GM21737 (cell line): ENCODE data around the gene CCDC102A.
A peak's percentile ranks its signal among the peaks of the same experiment; 100 is the strongest.

Experiments used
- ATAC-seq: cut with Tn5 transposase; IDR thresholded peaks from one replicate; pipeline ENCODE4 v1.9.1; 2021; ENCODE audit warnings: mild to moderate bottlenecking, moderate library complexity; ENCODE audit not compliant: unreplicated experiment

Gene CCDC102A

DNA sequence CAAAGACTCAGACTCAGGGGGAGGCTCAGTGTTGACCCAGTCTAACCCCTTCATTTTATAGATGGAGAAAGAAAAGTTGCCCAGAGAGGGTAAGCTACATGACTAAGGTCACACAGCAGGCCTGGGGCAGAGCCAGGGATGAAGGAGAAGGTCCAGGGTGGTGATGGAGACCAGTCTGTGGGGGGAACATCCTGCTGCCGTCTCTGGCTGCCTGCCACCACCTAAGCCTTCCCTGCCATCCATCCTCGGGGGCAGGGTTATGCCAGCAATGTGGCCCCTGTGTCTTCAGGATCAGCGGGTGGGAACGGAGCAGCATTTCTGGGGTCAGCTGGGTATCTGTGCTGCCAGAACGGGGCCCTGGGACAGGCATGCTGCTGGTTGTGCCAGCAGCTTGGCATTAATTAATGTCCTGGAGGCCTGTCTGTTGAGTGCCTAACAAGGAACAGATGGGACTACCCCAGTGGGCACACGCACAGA is 55.6 kb downstream of the CCDC102A start:
- no peak for ATAC-seq

DNA sequence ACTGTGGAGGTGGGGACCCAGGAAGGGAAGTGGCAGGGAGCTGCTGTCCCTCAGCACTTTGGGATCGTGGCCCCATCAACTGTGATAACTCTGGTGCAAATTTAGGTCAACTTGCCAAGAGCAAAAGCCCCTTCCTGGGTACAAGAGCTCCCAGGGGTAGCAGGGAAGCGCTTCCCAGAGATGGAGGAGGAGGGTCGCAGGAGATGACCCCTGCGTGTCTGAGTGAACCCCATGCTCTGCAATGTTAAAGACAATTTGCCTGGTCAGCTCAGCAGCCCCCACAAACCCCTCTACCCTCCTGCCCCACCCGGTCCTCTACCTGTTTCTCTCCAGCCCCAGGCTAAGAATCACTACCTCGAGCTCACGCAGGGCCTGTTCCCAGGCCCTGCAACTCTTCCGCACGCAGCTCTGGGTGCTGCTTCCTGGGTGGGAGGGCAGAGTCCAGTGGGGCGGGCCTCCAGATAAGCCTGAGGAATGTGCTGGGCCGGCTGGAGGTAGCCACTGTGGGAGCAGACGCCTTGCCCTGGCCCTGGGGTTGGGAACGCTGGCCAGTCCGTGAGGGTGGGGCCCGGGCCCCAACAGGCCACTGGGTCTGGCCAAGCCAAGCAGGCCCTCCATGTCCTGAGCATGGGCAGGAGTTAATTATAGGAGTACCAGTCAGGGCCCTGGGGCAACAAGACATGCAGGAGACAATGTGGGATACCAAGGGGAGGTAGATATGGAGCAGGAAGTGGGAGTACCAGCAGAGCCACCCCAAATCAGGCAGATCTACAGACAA is 56.2 kb downstream of the CCDC102A start:
- ATAC-seq, result no peak

DNA sequence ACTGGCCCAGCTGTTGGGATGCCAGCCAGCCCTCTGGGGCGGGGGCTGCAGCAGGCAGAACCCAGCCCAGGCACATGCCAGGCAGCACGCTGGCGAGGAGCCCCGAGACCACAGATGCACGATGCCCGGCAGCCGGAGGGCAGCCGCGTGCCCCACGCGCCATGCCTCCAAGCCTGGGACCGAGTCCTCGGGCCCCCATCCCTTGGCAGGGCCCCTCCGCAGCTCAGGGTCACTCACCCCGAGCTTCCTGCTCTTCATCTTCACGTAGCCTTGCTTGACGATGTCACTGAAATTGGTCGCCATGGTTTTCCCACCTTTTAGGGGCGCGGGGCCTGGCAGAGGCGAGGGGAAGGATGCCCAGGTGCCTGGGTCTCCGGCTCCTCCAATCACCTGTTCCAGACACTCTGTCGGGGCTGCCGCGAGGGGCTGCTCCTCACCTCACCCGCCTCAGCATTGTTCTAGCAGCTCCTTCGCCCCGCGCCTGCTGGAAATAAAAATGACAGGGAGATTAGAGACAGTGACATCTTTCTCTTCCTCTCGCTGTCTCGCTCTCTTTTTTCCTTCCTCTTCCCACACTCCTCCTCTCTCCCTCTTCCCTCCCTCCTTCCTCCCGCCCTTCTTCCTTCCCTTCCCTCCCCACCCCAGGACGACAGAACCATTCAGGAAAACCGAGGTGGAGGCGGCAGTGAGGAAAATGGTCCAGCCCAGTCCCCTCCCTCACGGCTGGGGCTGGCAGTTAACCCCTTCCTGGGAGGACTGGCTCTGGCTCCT is 57.0 kb downstream of the CCDC102A start:
- no peak for ATAC-seq

DNA sequence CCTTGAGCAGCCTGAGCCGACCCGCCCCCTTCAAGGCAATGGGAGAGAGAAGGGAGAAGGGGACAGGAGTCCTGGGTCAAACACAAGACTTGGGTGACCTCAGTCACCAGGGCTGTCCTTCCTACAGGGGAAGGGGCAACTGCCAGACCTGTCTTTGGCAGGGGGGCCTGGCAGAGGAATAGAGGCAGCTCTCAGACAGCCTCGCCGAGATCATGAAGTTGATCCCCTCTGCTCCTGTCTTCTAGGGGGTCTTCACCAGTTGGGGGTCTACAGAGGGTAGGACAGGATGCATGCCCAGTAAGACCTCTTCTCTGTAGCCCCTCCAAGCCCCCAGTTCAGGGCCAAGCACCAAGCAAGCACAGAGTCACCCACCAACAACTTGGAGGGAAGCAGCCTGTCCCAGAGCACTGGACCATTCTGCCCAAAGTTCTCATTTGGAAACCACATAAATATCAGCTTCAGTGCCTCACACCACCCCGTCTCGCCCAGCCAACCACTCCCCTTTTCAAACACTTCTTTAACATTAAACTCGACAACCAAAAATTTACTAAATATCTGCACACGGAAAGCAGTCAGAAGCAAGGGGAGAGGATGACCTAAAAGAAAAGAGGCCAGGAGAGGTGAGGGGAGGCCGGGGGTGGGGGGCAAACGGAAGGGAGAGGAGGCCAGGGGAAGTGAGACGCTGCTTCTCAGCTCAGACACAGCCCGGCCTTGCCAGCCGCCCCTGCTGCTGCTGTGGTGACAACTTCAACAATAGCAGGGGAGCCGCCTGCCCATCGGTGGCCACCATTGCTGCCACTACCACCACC is 57.8 kb downstream of the CCDC102A start:
- ATAC-seq, result no peak

DNA sequence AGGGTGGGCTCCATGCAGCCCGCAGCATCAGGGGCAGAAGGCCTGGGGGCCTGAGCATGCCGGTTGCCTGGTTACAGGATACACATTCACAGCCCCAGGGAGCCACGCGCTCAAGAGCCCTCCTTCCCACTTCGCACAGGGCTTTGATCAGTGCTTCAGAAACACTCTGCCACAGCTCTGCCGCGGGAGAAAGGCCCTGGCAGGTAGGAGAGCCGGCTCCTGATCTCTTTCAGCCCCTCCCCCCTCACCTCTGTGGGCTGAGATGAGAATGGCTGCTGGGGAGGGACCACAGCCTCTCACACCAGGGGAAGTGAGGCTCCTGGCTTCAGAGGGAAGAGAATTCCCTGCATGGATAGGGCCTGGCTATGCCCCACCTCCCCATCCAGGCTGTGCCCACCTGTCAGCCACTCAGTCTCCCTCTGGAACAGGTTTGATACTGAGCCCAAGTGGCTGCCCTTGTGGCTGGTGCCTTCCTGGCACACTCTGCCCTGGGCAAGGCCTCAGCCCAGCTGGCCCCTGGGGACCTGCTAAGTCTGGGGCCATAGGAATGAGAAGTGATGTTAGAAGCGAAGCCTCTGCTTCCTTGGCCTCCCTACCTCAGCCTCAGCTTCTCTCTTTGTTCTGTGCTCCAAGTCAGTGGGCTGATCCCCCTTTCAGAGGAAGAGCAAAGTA is 58.7 kb downstream of the CCDC102A start:
- ATAC-seq, result no peak

DNA sequence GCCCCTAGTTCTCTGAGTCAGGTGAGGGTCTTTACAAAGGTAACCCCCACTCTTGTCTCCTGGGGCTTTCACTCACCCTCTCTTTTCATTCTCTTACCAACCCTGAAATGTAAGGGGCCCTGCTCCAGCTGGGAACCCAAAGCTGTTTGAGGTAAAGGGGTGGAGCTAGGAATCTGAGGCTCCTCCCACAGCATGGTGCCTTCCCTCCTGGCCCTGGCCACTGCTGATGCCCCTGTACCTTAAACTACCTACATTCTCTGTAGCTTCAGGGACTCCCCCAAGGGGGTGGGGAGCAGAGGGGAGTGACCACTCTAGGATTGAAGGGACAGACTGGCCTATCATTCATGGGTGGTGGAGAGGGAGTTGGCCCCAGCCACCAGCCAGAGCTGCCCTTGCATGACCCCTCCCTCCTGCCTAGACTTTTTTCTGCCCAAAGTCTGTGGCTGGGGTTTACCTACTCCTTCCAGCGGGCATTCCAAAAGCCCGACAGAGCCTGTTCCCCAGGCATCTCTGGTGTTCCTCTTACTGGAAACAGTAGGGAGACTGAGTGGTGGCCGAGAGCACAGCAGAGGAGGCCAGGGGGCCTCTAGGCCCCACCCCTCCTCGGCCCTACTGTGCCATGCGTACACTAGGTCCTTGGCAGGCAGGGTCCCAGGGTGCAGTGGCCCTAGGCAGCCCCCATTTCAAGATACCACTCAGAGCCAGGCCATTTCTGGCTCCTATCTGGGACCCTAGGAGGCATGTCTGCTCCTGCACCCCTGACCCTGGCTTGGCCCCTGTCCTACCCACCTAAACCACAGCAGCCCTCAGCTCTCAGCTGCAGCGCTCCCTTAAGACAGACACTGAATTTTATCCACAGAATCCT is 59.6 kb downstream of the CCDC102A start:
- ATAC-seq, result no peak

DNA sequence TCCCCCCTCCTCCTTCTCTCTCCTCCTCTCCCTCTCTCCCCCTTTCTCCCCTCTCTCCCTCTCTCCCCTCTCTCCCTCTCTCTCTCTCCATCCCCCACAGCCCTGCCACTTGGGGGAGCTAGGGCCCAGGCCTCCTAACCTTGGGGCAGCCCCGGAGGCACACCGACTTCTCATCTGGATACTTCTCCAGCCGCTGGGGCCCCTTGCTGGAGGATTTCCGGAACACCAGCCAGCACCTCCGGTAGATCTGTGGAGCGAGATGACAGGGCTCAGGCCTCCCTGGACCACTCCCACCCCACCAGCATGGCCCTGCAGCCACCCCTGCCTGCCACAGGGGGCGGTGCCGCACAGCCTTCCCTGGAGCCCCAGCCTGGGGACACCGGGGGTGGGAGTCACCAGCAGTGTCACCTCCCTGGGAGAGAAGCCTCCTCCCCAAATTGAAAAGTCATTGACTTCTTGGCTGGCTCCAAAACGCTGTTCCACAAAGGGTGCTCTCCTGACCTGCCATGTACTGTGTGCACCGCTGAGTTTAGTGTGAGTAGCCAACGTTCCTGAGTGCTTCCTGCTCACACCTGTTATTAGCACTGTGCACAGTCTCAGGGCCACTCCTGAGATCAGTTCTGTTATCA is 60.5 kb downstream of the CCDC102A start:
- ATAC-seq, result peak; percentile 88

DNA sequence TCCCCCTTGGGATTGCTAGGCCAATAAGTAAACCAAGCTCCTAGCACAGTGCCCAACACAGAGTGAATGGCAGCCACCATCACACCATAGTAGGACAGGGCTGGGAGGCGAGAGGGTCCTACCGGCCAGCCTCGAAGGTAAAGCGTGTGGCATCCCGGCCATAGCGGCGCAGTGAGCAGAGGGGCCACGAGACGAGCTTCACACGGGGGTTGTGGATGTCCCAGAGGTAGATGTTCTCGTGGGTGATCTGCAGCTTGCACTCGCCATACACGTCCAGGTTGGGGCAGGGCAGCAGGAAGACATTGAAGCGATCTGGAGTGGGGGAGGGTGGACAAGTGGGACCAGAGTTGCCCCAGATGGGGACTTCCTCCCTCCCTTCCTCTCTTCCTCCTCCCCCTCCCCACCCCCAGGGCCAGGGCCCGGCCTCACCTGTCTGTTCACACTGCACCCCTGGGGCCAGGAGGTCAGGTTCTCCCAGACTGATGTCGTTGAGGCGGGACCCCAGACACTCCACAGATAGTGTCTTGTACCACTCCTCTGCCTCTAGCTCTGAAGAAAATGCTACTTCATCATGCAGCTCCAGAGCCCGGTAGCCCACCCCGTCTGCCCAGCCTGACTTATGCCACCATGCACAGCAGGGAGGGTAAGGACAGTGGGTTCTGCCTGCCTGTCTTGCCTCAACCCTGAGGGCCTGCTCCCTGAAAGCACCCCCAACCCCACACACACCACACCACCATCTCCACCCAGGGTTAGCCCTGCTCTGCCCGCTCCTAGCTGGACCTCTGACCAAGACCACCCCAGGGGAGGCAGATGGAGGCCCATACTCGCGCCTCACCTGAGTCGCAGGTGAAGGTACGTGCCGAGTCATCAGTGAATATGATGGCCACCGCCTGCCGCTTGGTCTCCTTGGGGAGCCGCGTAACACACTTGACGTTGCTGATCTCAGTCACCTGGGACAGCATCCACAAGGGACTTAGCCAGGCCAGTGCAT is 61.4 kb downstream of the CCDC102A start:
- no peak for ATAC-seq

DNA sequence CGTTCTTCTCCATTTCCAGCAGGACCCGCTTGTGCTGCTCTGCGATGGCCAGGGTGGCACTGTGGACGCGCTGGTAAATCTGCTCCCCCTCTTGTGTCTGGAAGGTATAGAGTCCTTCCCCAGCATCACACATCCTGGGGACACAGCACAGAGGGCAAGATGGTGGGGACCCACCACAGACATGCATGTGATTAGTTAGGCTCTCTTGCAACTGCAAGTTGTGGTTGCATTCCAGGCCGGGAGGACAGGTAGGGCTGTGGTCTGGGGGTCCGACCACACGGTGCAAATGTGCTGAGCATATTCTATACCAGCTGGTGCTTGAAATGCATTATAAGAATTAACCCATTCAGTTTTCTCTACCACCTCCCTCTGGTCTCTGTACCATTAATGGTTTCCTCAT is 62.5 kb downstream of the CCDC102A start:
- no peak for ATAC-seq

DNA sequence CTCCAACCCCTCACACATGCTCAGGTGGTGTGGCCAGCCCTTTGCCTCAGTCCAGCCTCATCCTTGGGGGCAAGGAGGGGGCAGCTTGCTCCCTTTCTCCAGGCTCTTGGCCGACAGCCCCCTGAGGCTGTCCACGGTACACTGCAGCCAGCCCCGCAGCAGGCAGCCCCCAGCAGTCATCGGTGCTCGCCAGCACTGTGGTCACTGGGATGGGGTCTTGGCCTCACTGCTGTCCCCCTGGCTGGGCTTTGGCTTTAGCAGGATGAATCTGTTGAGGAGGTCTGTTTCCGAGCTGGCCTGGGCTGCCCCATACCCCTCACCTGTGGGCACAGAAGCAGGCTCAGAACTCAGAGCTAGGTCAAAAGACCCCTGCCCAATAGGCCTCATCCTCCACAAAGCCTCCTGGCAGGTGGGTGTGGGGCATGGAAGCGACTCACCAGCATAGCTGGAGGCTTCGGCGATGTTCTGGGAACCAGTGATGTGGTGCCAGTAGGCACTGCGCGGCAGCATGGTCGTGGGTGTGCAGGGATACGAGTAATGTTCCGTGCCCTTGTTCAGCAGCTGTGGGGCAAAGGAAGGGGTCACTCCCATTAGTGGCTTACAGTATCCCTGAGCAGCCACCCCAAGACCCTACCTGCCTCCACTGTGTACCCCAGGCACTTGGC is 63.1 kb downstream of the CCDC102A start:
- no peak for ATAC-seq

DNA sequence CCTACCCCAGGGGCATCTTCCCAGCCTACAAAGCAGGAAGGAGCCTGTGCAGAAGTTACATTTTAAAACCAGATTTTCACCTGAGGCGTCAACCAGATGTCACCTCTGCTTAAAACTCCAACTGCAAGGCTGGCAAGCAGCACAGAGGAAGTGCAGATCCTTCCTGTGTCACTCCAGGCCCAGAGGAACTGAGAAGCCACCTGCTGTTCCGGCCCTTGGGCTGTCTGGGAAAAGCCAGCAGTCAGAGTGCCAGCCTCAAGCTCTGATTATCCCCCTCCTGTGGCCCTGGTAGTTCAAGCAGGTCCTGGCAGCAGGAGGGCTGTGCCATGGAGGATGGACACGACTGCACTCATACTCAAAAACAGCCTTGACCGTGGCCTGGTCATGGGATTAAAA is 63.7 kb downstream of the CCDC102A start:
- ATAC-seq, result no peak

DNA sequence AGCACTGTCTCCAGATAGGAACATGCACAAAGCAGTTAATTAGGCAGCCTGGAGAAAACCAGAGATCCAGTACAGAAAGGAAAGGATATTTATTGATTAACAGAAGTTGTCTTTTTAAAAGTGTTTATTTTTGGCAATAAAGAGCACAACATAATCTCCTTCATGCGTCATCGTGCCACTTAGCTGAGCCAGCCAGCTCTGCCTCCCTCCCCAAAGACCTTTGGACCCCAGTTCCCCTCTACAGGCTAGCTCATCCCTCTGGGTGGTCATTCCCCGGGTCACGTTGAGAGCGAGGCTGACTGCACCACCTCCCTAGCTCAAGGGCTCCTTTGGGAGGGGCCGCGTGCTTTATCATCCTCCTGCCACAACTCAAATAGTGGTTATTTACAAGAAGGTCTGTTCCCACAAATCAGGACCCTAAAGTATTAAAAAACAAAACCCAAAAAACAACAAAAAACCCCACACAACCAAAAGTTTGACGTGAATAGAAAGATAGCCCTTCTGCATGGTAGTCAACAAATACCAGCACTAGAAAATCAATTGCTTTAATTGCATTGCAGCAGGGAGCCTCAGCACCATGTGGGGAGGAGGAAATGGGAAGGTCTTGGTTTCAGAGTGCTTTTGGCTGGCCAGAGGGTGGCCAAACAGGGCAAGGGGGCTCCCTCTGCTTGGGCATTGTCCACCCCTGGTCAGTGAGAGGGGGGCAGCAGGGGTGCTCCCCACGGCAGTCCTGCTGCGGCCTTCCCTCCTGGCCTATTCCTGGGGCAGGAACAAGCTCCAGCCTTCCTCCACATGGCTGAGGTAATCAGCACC is 64.3 kb downstream of the CCDC102A start:
- no peak for ATAC-seq

DNA sequence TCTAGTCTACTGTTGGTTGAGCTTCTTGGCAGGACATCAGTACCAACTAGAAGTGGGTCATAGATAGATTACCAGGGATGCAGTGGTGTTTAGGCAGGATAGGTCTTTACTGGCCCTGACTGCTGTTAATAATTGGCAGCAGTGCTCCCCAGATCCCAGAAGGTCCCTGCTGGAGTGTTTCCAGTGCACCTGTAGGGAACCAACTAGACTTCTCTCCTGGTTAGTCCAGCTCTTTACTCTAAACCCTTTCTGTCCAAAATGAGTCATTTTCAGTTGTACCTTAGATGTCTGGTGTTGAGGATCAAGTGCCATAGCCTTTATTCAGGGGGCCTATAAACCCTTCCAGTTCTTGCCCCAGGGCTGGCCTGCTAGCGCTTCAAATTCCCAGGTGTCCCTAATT is 65.2 kb downstream of the CCDC102A start:
- ATAC-seq, result no peak

DNA sequence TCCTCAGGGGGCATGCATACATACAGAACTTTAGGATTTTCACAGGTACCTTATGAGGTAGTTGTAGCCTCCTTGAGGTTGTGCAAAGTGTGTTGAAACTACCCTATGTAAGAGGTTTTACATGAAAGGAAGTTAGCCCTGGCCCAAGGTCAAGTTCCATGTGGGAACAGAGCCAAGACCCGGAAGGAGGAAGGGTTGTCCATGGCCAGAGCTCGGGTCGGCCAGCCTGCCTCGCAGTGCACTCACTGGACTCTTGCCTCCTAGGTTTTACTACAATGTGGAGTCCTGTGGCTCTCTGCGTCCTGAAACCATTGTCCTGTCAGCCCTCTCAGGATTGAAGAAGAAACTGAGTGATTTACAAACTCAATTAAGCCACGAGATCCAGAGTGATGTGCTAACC is 65.7 kb downstream of the CCDC102A start:
- no peak for ATAC-seq

DNA sequence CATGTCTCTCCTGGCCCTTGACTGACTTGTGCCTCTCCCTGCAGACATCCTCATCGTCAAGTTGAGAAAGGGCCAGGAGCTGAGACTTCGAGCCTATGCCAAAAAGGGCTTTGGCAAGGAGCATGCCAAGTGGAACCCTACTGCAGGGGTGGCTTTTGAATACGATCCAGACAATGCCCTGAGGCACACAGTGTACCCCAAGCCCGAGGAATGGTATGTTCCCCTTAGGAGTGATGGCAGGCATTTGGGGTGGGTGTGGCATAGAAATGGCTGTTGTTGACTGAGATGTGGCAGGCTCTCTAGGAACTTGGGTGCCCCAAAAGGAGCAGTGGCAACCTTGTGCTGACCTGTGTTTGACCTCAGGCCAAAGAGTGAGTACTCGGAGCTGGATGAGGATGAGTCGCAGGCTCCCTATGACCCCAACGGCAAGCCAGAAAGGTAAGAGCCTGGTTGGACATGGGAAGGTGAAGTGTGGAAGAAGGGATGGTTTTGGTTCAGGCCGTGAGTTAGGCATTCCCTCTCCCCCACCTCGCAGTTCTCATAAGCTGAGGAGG is 66.4 kb downstream of the CCDC102A start:
- ATAC-seq, result no peak

DNA sequence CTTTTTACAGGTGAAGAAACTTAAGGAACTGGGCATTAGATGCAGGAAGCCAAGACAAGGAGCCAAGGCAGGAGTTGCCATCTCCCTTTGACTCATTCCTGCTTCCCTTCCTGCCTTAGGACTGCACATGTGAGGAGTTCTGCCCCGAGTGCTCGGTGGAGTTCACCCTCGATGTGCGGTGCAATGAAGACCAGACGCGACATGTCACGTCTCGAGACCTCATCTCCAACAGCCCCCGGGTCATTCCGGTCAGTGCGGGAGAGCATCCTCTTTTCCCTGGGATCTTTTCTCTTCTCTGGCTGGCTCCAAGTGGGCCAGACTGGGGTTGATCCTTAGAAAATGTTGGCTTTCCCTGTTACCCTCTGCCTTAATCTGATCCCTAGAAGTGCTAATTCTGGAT is 67.3 kb downstream of the CCDC102A start:
- no peak for ATAC-seq

DNA sequence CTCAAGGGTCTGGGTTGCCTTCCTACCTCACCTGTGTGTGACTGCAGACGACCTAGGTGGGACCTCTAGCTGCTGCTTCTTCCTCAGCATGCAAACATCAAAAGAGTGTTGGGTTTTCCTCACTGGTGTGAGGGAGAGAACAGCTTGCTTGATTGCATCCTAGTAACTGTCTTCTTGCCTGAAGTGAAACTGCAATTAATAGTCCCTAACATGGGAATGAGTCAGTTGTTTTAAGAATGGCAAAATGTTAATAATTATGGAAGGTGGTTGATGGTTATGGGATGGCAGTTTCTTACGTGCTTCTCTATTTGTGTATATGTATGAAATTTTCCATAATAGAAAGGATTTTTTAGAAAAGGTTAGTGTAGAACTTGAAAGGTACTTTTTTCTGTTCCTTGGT is 68.0 kb downstream of the CCDC102A start:
- no peak for ATAC-seq
